PC-9 (cell line): ENCODE results near the gene TRIO.

ENCODE experiments used
- EZH2 ChIP-seq: fragments of 200-600 bp; sonication (generic); IDR thresholded peaks from 2 replicates; pipeline ENCODE4 v1.8.0; 2017; ENCODE audit warnings: antibody characterized with exemption, low read depth
- TF ChIP-seq, protein P1 (sequence below): fragments of 200-600 bp; sonication (generic); conservative IDR thresholded peaks from 2 replicates; pipeline ENCODE4 v1.6.1; 2017; ENCODE audit warnings: mixed run types, antibody characterized with exemption, mild to moderate bottlenecking, moderate library complexity

DNA sequence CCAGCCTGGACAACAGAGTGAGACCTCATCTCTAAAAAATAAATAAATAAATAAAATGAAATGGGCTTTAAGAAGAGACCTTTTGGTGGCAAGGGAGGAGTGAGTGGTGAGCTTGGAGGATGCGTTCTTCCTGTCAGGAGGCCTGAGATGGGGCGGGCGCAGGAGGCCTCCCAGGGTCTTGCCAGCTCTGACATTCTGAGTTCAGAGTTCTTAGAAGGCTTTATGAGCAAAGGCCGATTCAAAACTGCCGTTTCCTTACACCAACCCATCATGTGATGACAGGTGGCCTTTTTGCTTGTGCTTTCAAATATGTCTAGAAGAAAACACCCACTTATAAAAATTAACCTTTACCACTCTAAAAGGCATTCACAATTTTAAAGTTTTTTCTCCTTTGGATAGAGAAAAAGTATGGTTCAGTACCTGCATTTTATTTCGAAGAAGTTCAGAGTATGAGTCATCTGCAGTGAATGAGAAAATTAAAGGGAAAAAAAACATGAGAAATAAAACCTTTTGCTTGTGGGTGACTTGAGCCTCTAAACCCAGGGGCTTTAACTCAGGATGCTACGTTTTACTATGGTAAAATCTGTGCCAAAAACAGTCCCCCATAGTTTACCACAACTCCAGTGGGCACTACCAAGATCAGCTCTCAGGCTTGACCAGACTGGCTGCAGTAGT is 281.0 kb downstream of the TRIO start:
- TF ChIP-seq, protein P1, sequence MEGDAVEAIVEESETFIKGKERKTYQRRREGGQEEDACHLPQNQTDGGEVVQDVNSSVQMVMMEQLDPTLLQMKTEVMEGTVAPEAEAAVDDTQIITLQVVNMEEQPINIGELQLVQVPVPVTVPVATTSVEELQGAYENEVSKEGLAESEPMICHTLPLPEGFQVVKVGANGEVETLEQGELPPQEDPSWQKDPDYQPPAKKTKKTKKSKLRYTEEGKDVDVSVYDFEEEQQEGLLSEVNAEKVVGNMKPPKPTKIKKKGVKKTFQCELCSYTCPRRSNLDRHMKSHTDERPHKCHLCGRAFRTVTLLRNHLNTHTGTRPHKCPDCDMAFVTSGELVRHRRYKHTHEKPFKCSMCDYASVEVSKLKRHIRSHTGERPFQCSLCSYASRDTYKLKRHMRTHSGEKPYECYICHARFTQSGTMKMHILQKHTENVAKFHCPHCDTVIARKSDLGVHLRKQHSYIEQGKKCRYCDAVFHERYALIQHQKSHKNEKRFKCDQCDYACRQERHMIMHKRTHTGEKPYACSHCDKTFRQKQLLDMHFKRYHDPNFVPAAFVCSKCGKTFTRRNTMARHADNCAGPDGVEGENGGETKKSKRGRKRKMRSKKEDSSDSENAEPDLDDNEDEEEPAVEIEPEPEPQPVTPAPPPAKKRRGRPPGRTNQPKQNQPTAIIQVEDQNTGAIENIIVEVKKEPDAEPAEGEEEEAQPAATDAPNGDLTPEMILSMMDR, result no peak
- TF ChIP-seq EZH2, result no peak
